Caco-2 (cell line): ENCODE results near the gene ORMDL2. TPM values are rescaled to one million over a fixed set of nuclear protein-coding genes. Genes with fewer than 3 reads are reported as not detected.

Experiments used
- Bru-seq: library from RNA; stranded (reverse); fragments of 400-500 nt; gene quantifications from one replicate; lab custom pipeline; 2021; lab: Mats Ljungman, UMichigan
- BruChase-seq, 2 experiments: library from RNA; stranded (reverse); fragments of 400-500 nt; gene quantifications; one replicate each; lab custom pipeline; 2021; lab: Mats Ljungman, UMichigan
- BruUV-seq: library from RNA; stranded (reverse); fragments of 400-500 nt; replicated peaks from 2 replicates; lab custom pipeline; 2021; lab: Mats Ljungman, UMichigan
- CTCF ChIA-PET: fragments of 300-600 bp; sonication (Branson Sonifier 250); formaldehyde crosslinking; loops from one replicate; lab custom pipeline; 2022; ENCODE audit warnings: antibody characterized with exemption; lab: Charles Lee
- POLR2A ChIA-PET: fragments of 300-600 bp; sonication (Branson Sonifier 250); formaldehyde crosslinking; loops from one replicate; lab custom pipeline; 2022; ENCODE audit warnings: antibody characterized with exemption; lab: Charles Lee
- DNase-seq, 2 experiments: peaks; one replicate each; pipeline versions ENCODE4 v3.0.0 to v3.0.0-alpha.2; 2020 to 2022
- H3K27me3 ChIP-seq: replicated peaks from 2 replicates; pipeline ENCODE4 v1.6.0; 2011; ENCODE audit warnings: low read length; ENCODE audit not compliant: control insufficient read depth, insufficient read depth
- H3K36me3 ChIP-seq: 2 replicates; pipeline ENCODE4 v1.5.1; 2011; ENCODE audit warnings: low read length; ENCODE audit not compliant: control insufficient read depth, insufficient read depth
- H3K4me1 ChIP-seq: fragments of 250-450 bp; sonication (Bioruptor Pico); 2 replicates; pipeline ENCODE4 v1.5.1; 2020; ENCODE audit warnings: mild to moderate bottlenecking
- H3K4me3 ChIP-seq: 2 replicates; pipeline ENCODE4 v1.5.1; 2011; ENCODE audit warnings: low read depth, mild to moderate bottlenecking, control low read depth, low read length
- H3K9me3 ChIP-seq: fragments of 250-450 bp; sonication (Bioruptor Pico); 2 replicates; pipeline ENCODE4 v1.5.1; 2020; ENCODE audit warnings: mild to moderate bottlenecking, moderate library complexity
- H3K27ac Mint-ChIP-seq: one replicate; pipeline ENCODE4 v1.8.0; 2022; ENCODE audit warnings: mixed read lengths; ENCODE audit not compliant: unreplicated experiment
- H3K27me3 Mint-ChIP-seq: one replicate; pipeline ENCODE4 v1.8.0; 2022; ENCODE audit warnings: mixed read lengths; ENCODE audit not compliant: insufficient read depth, unreplicated experiment
- H3K36me3 Mint-ChIP-seq: one replicate; pipeline ENCODE4 v1.8.0; 2022; ENCODE audit warnings: mild to moderate bottlenecking, mixed read lengths; ENCODE audit not compliant: insufficient read depth, unreplicated experiment
- H3K4me1 Mint-ChIP-seq: one replicate; pipeline ENCODE4 v1.8.0; 2022; ENCODE audit warnings: low read depth, mixed read lengths; ENCODE audit not compliant: unreplicated experiment
- H3K4me3 Mint-ChIP-seq: one replicate; pipeline ENCODE4 v1.8.0; 2022; ENCODE audit warnings: mild to moderate bottlenecking, moderate library complexity, mixed read lengths; ENCODE audit not compliant: unreplicated experiment
- H3K9me3 Mint-ChIP-seq: one replicate; pipeline ENCODE4 v1.8.0; 2022; ENCODE audit warnings: mixed read lengths; ENCODE audit not compliant: unreplicated experiment
- CTCF ChIP-seq, 2 experiments: fragments of 200-600 bp in 1 of 2; IDR thresholded peaks; 1 replicate in 1 of 2; 2 replicates in 1 of 2; pipeline versions ENCODE4 v1.5.1 to v1.8.0; 2011 to 2022; ENCODE audit warnings: antibody characterized with exemption in 1 of 2, control low read depth in 1 of 2, inconsistent platforms in 1 of 2, low read depth in 1 of 2, low read length in 1 of 2, mild to moderate bottlenecking in 1 of 2, moderate library complexity in 1 of 2; ENCODE audit not compliant: insufficient read depth in 1 of 2, severe bottlenecking in 1 of 2, unreplicated experiment in 1 of 2
- intact Hi-C: fragments of 100-400 bp; cut with micrococcal nuclease; formaldehyde crosslinking; loops from one replicate; pipeline ENCODE4 v1.10.0; 2022; ENCODE audit not compliant: unreplicated experiment
- long read RNA-seq: library from polyadenylated mRNA; stranded (forward); transcript quantifications from one replicate; pipeline ENCODE4 v2.0.0, GENCODE V29; 2022
- total RNA-seq: library from RNA; stranded (reverse); gene quantifications from 2 replicates; pipeline ENCODE4 v1.2.3, GENCODE V29; 2022

Gene ORMDL2, protein sequence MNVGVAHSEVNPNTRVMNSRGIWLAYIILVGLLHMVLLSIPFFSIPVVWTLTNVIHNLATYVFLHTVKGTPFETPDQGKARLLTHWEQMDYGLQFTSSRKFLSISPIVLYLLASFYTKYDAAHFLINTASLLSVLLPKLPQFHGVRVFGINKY
- 44.0 and 48.3 TPM in 2 replicates for total RNA-seq
- Bru-seq, nascent RNA = percentile 84 among the genes with signal in this experiment
- percentile 76 among the genes with signal in this experiment for BruChase-seq, experiment 1, labeled RNA remaining after a 2-hour chase
- BruChase-seq, experiment 2, labeled RNA remaining after a 6-hour chase = percentile 87 among the genes with signal in this experiment
- long read RNA-seq, transcript ORMDL2-201 (4 exons, 2,141 nt) = major isoform, 31 of 33 reads
- long read RNA-seq, partial matches to known transcripts = 1 of 33 reads
- long read RNA-seq, other reads (novel, unspliced or antisense) = 1 of 33 reads

- H3K36me3 ChIP-seq = peaks cover 2% of the 10 kb centered on the region
- BruUV-seq = no TSS peak
- peaks cover 56% of the 10 kb centered on the region for H3K36me3 Mint-ChIP-seq
- DNase-seq = peak; percentile 97 to 99
- CTCF ChIA-PET = interaction anchor here (0.6 to 1.9 kb wide), 18 partner anchors 9 to 287 kb away, joined by 3 to 28 read pairs (median 4); partner anchors contain the start of genes DNAJC14, PA2G4, PYM1 and RAB5B
- TF ChIP-seq CTCF (IDR thresholded peaks at IDR 0.05; ENCODE audit: insufficient read depth in 1 of 2, low read depth in 1 of 2, low read length in 1 of 2, severe bottlenecking in 1 of 2, unreplicated experiment in 1 of 2) = no peak
- H3K27ac Mint-ChIP-seq = no peak within 1 kb of the TSS
- H3K4me3 Mint-ChIP-seq = no peak within 1 kb of the TSS
- H3K9me3 Mint-ChIP-seq = no peaks in the 10 kb centered on the region
- peak within 1 kb of the TSS; percentile 83 for H3K4me3 ChIP-seq
- POLR2A ChIA-PET = interaction anchor here (0.7 to 1.6 kb wide), 15 partner anchors 10 to 192 kb away, joined by 3 to 65 read pairs (median 6); partner anchors contain the start of genes CD63, DNAJC14, PYM1 and RAB5B
- H3K27me3 ChIP-seq = no peaks in the 10 kb centered on the region
- H3K4me1 ChIP-seq = peaks cover 7% of the 10 kb centered on the region; the same call in 1 of the 2 replicates
- H3K4me1 Mint-ChIP-seq = peaks cover 30% of the 10 kb centered on the region
- intact Hi-C loops = loop anchor here (1.0 kb wide), 1 partner anchor 109 kb away; no protein-coding TSS in a partner anchor
- H3K27me3 Mint-ChIP-seq = no peaks in the 10 kb centered on the region
- no peaks in the 10 kb centered on the region for H3K9me3 ChIP-seq
Measured at GRCh38 chr12:55817345-55818139, at the start of gene ORMDL2, which contains the start of gene SARNP. Gene ORMDL2 (plus strand): TSS chr12:55818041. CDS start chr12:55819000, 959 bp downstream. Gene SARNP (minus strand): TSS chr12:55817724. CDS start chr12:55817701, 23 bp downstream.

- H3K36me3 ChIP-seq = peaks cover 2% of the 10 kb centered on the region; the same call in 1 of the 2 replicates
- no peaks in the 10 kb centered on the region for H3K4me1 ChIP-seq
- no peaks in the 10 kb centered on the region for H3K9me3 Mint-ChIP-seq
- DNase-seq = no peak
- peaks cover 7% of the 10 kb centered on the region for H3K4me1 Mint-ChIP-seq
- intact Hi-C loops = no loop called here
- no peaks in the 10 kb centered on the region for H3K9me3 ChIP-seq
- no peak for TF ChIP-seq CTCF (IDR thresholded peaks at IDR 0.05; ENCODE audit: insufficient read depth in 1 of 2, low read depth in 1 of 2, low read length in 1 of 2, severe bottlenecking in 1 of 2, unreplicated experiment in 1 of 2)
- H3K27ac Mint-ChIP-seq = no peak overlapping the region
- no peaks in the 10 kb centered on the region for H3K27me3 Mint-ChIP-seq
- CTCF ChIA-PET = no interaction called here
- POLR2A ChIA-PET = no interaction called here
- no TSS peak for BruUV-seq
- H3K27me3 ChIP-seq = no peaks in the 10 kb centered on the region
- H3K4me3 Mint-ChIP-seq = no peak overlapping the region
- H3K36me3 Mint-ChIP-seq = peaks cover 78% of the 10 kb centered on the region
- H3K4me3 ChIP-seq = no peak overlapping the region
Measured at GRCh38 chr12:55771736-55772135, 46.1 kb upstream of the ORMDL2 start.
